NCI-H1048 (cell line): ENCODE data around the gene HOXD8.

Source experiments
- DNase-seq: peaks from one replicate; lab custom pipeline; 2025; lab: John Stamatoyannopoulos, UW

HOXD8 gene

GRCh38 chr2:176160251-176160985 lies 30.9 kb downstream of the HOXD8 start:
- no peak for DNase-seq

- DNase-seq: no peak
Measured at GRCh38 chr2:176160986-176161824, 31.7 kb downstream of the HOXD8 start.

- no peak for DNase-seq
Measured at GRCh38 chr2:176161825-176162626, 32.5 kb downstream of the HOXD8 start.

GRCh38 chr2:176162911-176163671 lies 33.6 kb downstream of the HOXD8 start:
- DNase-seq: no peak

GRCh38 chr2:176163672-176164056 lies 34.2 kb downstream of the HOXD8 start:
- DNase-seq: no peak

GRCh38 chr2:176164201-176164600 lies 34.7 kb downstream of the HOXD8 start:
- no peak for DNase-seq

- no peak for DNase-seq
Measured at GRCh38 chr2:176164611-176165369, 35.3 kb downstream of the HOXD8 start.

GRCh38 chr2:176165370-176166050 lies 36.0 kb downstream of the HOXD8 start:
- no peak for DNase-seq

GRCh38 chr2:176166272-176166671 lies 36.8 kb downstream of the HOXD8 start:
- DNase-seq: no peak

GRCh38 chr2:176167398-176167797 lies 37.9 kb downstream of the HOXD8 start:
- DNase-seq: no peak

- DNase-seq: no peak
Measured at GRCh38 chr2:176169181-176169580, 39.7 kb downstream of the HOXD8 start.

GRCh38 chr2:176169711-176170110 lies 40.2 kb downstream of the HOXD8 start:
- DNase-seq: no peak

- no peak for DNase-seq
Measured at GRCh38 chr2:176170602-176171305, 41.2 kb downstream of the HOXD8 start.

- no peak for DNase-seq
Measured at GRCh38 chr2:176171351-176172006, 42.0 kb downstream of the HOXD8 start.

- DNase-seq: no peak
Measured at GRCh38 chr2:176172007-176172894, 42.7 kb downstream of the HOXD8 start.

- DNase-seq: no peak
Measured at GRCh38 chr2:176172895-176173566, 43.5 kb downstream of the HOXD8 start.

- no peak for DNase-seq
Measured at GRCh38 chr2:176173567-176174381, 44.3 kb downstream of the HOXD8 start.
